Measurements from ENCODE around the gene F11. TPM values are rescaled to one million over a fixed set of nuclear protein-coding genes. Genes with fewer than 3 reads are reported as not detected.

F11 gene
- 2.5 TPM for total RNA-seq

DNA sequence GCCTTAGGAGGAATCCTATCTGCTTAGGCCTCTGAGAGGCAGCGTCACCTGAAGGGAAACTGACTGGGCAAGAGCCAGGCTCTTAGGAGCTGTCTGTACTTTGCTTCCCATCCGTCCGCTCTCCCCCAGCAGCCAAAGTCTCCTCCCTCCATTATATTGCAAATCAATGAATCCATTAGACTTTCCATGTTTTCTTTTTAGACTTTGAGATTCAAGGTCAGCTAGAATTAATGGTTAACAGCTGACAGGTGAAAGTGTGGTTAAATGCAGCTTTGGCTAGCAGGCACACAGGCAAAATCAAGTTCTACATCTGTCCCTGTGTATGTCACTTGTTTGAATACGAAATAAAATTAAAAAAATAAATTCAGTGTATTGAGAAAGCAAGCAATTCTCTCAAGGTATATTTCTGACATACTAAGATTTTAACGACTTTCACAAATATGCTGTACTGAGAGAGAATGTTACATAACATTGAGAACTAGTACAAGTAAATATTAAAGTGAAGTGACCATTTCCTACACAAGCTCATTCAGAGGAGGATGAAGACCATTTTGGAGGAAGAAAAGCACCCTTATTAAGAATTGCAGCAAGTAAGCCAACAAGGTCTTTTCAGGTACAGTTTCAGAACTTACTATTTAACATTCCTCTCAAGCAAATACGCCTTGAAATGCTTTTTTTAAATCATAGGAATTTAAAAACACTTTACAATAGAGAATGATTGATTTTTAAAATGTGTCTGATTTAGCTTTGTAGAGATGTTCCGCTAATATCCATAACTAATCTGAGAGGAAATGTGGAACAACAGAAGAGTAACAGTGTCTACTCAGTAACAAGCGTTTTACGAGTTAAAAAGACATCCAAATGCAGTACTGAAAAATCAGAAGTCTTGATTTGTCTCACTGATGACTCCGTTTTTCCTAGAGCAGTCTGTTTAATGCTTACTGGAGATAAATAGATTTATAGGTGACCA lies at the start of gene F11:
TSS of gene F11 (plus strand) at position 507 of the 970 bp plus-strand sequence. CDS start 948 bp downstream, outside the sequence.

DNA sequence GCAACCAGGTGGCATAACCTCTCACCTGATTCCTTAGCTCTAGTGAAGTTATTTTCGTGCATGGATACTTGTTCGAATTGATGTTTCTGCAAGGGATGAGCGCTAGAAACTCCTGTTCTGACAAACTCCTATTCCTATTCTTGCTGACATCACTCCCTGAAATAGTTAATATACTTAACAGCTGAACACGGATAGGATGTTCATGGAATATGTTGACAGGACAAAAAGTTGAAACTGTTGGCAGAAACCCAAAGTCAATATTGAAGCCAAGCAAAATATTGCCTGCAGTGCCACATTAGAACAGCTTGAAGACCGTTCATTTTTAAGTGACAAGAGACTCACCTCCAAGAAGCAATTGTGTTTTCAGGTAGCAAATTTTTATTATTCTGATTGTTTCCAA lies 38.8 kb upstream of the F11 start, which contains the start of gene KLKB1:
TSS of gene KLKB1 (plus strand) at position 287 of the 400 bp plus-strand sequence. CDS start 689 bp downstream, outside the sequence.

Other genes with a start within 250 kb of the F11 start
- gene TLR3, start 197.0 kb upstream of the F11 start, total RNA-seq = 9.6 TPM
- 38.1 TPM for gene FAM149A, start 161.5 kb upstream of the F11 start, total RNA-seq
- gene CYP4V2, start 74.6 kb upstream of the F11 start, total RNA-seq = 32.9 TPM
- gene KLKB1, start 38.7 kb upstream of the F11 start, total RNA-seq = 0.82 TPM

Measured in metanephros (tissue), 1 donor.